Pons (tissue), 1 donor: Measurements from ENCODE around the gene CTBP2.
"Not testable (repeated sequence)": the region's sequence is repeated elsewhere in the genome, so short reads cannot be mapped to it uniquely, and the experiment has no call there.

ENCODE experiments used
- DNase-seq: peaks from one replicate; pipeline ENCODE4 v3.0.0-alpha.2; 2016; ENCODE audit warnings: low spot score

CTBP2 gene

GRCh38 chr10:125087191-125087896, 73.0 kb downstream of the CTBP2 start:
- no peak for DNase-seq

- no peak for DNase-seq
Observed at GRCh38 chr10:125086691-125087090, 73.7 kb downstream of the CTBP2 start.

- no peak for DNase-seq
Observed at GRCh38 chr10:125085258-125086054, 74.9 kb downstream of the CTBP2 start.

GRCh38 chr10:125084614-125085257, 75.6 kb downstream of the CTBP2 start:
- DNase-seq: no peak

GRCh38 chr10:125084191-125084613, 76.2 kb downstream of the CTBP2 start:
- no peak for DNase-seq

GRCh38 chr10:125083576-125083920, 76.8 kb downstream of the CTBP2 start:
- no peak for DNase-seq

- no peak for DNase-seq
Observed at GRCh38 chr10:125082881-125083575, 77.3 kb downstream of the CTBP2 start.

GRCh38 chr10:125082471-125082870, 77.9 kb downstream of the CTBP2 start:
- not testable (repeated sequence) for DNase-seq

GRCh38 chr10:125081931-125082330, 78.4 kb downstream of the CTBP2 start:
- no peak for DNase-seq

GRCh38 chr10:125080984-125081383, 79.4 kb downstream of the CTBP2 start:
- DNase-seq: no peak

- DNase-seq: no peak
Observed at GRCh38 chr10:125080296-125080695, 80.1 kb downstream of the CTBP2 start.

- no peak for DNase-seq
Observed at GRCh38 chr10:125079091-125079600, 81.2 kb downstream of the CTBP2 start.

- peak; percentile 65 for DNase-seq
Observed at GRCh38 chr10:125076891-125077541, 83.3 kb downstream of the CTBP2 start.

GRCh38 chr10:125076121-125076825, 84.1 kb downstream of the CTBP2 start:
- no peak for DNase-seq

GRCh38 chr10:125073996-125074395, 86.4 kb downstream of the CTBP2 start:
- DNase-seq: no peak

GRCh38 chr10:125072794-125073193, 87.6 kb downstream of the CTBP2 start:
- no peak for DNase-seq

GRCh38 chr10:125071008-125071407, 89.4 kb downstream of the CTBP2 start:
- no peak for DNase-seq

- DNase-seq: no peak
Observed at GRCh38 chr10:125068406-125068805, 92.0 kb downstream of the CTBP2 start.

- no peak for DNase-seq
Observed at GRCh38 chr10:125067764-125068163, 92.6 kb downstream of the CTBP2 start.

GRCh38 chr10:125066764-125067450, 93.5 kb downstream of the CTBP2 start:
- DNase-seq: no peak
